ENCODE data around the gene GSTP1. TPM values are rescaled to one million over a fixed set of nuclear protein-coding genes. Genes with fewer than 3 reads are reported as not detected.

The GSTP1 gene
- total RNA-seq, 2 experiments from 2014 or later = 1,139 to 1,604 TPM

GRCh38 chr11:67635231-67635521 lies 51.6 kb downstream of the GSTP1 start:
- Histone ChIP-seq H2AFZ (ENCODE audit: low read length) (no peak overlapping the region), H3K4me1 (ENCODE audit: insufficient read depth, low read length, poor library complexity, severe bottlenecking) (peaks cover 16% of the 10 kb centered on the region), H3K9me2 (ENCODE audit: insufficient read depth, low read length) (no peaks in the 10 kb centered on the region), H4K20me1 (ENCODE audit: insufficient read depth, low read length) (no peaks in the 10 kb centered on the region; the same call in 1 of the 2 replicates), H3K79me2 (ENCODE audit: insufficient read depth, low read depth, low read length) (no peaks in the 10 kb centered on the region), H3K4me3 (ENCODE audit: low read depth, low read length, poor library complexity, severe bottlenecking) (no peak overlapping the region), H3K27ac (ENCODE audit: low read depth, low read length, poor library complexity, severe bottlenecking) (no peak overlapping the region), H3K9me3 (ENCODE audit: low read length) (no peaks in the 10 kb centered on the region), H3K4me2 (ENCODE audit: low read length) (no peak overlapping the region), H3K36me3 (ENCODE audit: insufficient read depth, low read length) (no peaks in the 10 kb centered on the region)
- TF ChIP-seq, protein P1, sequence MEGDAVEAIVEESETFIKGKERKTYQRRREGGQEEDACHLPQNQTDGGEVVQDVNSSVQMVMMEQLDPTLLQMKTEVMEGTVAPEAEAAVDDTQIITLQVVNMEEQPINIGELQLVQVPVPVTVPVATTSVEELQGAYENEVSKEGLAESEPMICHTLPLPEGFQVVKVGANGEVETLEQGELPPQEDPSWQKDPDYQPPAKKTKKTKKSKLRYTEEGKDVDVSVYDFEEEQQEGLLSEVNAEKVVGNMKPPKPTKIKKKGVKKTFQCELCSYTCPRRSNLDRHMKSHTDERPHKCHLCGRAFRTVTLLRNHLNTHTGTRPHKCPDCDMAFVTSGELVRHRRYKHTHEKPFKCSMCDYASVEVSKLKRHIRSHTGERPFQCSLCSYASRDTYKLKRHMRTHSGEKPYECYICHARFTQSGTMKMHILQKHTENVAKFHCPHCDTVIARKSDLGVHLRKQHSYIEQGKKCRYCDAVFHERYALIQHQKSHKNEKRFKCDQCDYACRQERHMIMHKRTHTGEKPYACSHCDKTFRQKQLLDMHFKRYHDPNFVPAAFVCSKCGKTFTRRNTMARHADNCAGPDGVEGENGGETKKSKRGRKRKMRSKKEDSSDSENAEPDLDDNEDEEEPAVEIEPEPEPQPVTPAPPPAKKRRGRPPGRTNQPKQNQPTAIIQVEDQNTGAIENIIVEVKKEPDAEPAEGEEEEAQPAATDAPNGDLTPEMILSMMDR (conservative IDR thresholded peaks at IDR 0.05; ENCODE audit: low read length) = no peak
- no peak for TF ChIP-seq EZH2phosphoT487 (IDR thresholded peaks at IDR 0.05; ENCODE audit: borderline replicate concordance, low read depth, low read length)
- no peak for DNase-seq (ENCODE audit: low spot score)
- BruUV-seq (replicated peaks) = no TSS peak
- intact Hi-C loops (cut with micrococcal nuclease; ENCODE audit: unreplicated experiment) = no loop called here
- CTCF ChIA-PET (ENCODE audit: unreplicated experiment) = interaction anchor here (0.7 kb wide), 1 partner anchor 56 kb away, joined by 3 read pairs; no protein-coding TSS in a partner anchor
- POLR2A ChIA-PET = interaction anchor here (0.6 to 1.6 kb wide), 5 partner anchors 12 to 820 kb away, joined by 3 to 6 read pairs (median 4); no protein-coding TSS in a partner anchor

Small RNA genes within 50 kb of the gene (small RNA-seq; reads per million reads assigned to genes)
- not detected for gene AP003385.3

Other genes with a start within 250 kb of the GSTP1 start
- 146 and 153 TPM in 2 replicates for gene POLD4, start 230.3 kb upstream of the GSTP1 start, total RNA-seq (2014; rRNA removed; shearing (Covaris generic))
- 160 and 171 TPM in 2 replicates for gene POLD4, start 230.3 kb upstream of the GSTP1 start, total RNA-seq (2022)
- 0.35 and 0.67 TPM in 2 replicates for gene CLCF1, start 210.2 kb upstream of the GSTP1 start, total RNA-seq (2014; rRNA removed; shearing (Covaris generic))
- gene CLCF1, start 210.2 kb upstream of the GSTP1 start, total RNA-seq (2022) = 0.34 TPM in 1 of 2 replicates, not detected in the other
- 30.1 and 51.0 TPM in 2 replicates for gene RAD9A, start 191.8 kb upstream of the GSTP1 start, total RNA-seq (2014; rRNA removed; shearing (Covaris generic))
- 62.2 and 71.1 TPM in 2 replicates for gene RAD9A, start 191.8 kb upstream of the GSTP1 start, total RNA-seq (2022)
- 248 and 311 TPM in 2 replicates for gene PPP1CA, start 182.0 kb upstream of the GSTP1 start, total RNA-seq (2014; rRNA removed; shearing (Covaris generic))
- gene PPP1CA, start 182.0 kb upstream of the GSTP1 start, total RNA-seq (2022) = 210 and 219 TPM in 2 replicates
- gene TBC1D10C, start 179.7 kb upstream of the GSTP1 start, total RNA-seq (2014; rRNA removed; shearing (Covaris generic)) = 105 and 124 TPM in 2 replicates
- gene TBC1D10C, start 179.7 kb upstream of the GSTP1 start, total RNA-seq (2022) = 108 and 117 TPM in 2 replicates
- 0.06 and 0.15 TPM in 2 replicates for gene CARNS1, start 168.1 kb upstream of the GSTP1 start, total RNA-seq (2014; rRNA removed; shearing (Covaris generic))
- 0.21 and 0.41 TPM in 2 replicates for gene CARNS1, start 168.1 kb upstream of the GSTP1 start, total RNA-seq (2022)
- gene RPS6KB2, start 155.3 kb upstream of the GSTP1 start, total RNA-seq (2014; rRNA removed; shearing (Covaris generic)) = 51.1 and 69.4 TPM in 2 replicates
- 48.3 and 54.9 TPM in 2 replicates for gene RPS6KB2, start 155.3 kb upstream of the GSTP1 start, total RNA-seq (2022)
- gene PTPRCAP, start 146.1 kb upstream of the GSTP1 start, total RNA-seq (2014; rRNA removed; shearing (Covaris generic)) = 175 and 212 TPM in 2 replicates
- 101 and 129 TPM in 2 replicates for gene PTPRCAP, start 146.1 kb upstream of the GSTP1 start, total RNA-seq (2022)
- gene CORO1B, start 140.3 kb upstream of the GSTP1 start, total RNA-seq (2014; rRNA removed; shearing (Covaris generic)) = 48.0 and 55.3 TPM in 2 replicates
- 85.3 and 87.4 TPM in 2 replicates for gene CORO1B, start 140.3 kb upstream of the GSTP1 start, total RNA-seq (2022)
- gene GPR152, start 131.1 kb upstream of the GSTP1 start, total RNA-seq (2014; rRNA removed; shearing (Covaris generic)) = not detected in 2 replicates
- not detected in 2 replicates for gene GPR152, start 131.1 kb upstream of the GSTP1 start, total RNA-seq (2022)
- 3.0 and 3.1 TPM in 2 replicates for gene CABP4, start 128.5 kb upstream of the GSTP1 start, total RNA-seq (2014; rRNA removed; shearing (Covaris generic))
- gene CABP4, start 128.5 kb upstream of the GSTP1 start, total RNA-seq (2022) = 11.5 and 11.8 TPM in 2 replicates
- gene TMEM134, start 114.6 kb upstream of the GSTP1 start, total RNA-seq (2014; rRNA removed; shearing (Covaris generic)) = 26.8 and 38.8 TPM in 2 replicates
- 76.9 and 86.9 TPM in 2 replicates for gene TMEM134, start 114.6 kb upstream of the GSTP1 start, total RNA-seq (2022)
- 123 and 125 TPM in 2 replicates for gene AIP, start 100.8 kb upstream of the GSTP1 start, total RNA-seq (2014; rRNA removed; shearing (Covaris generic))
- 112 and 116 TPM in 2 replicates for gene AIP, start 100.8 kb upstream of the GSTP1 start, total RNA-seq (2022)
- 37.2 and 43.5 TPM in 2 replicates for gene PITPNM1, start 78.4 kb upstream of the GSTP1 start, total RNA-seq (2014; rRNA removed; shearing (Covaris generic))
- gene PITPNM1, start 78.4 kb upstream of the GSTP1 start, total RNA-seq (2022) = 45.6 and 51.3 TPM in 2 replicates
- 57.0 and 71.5 TPM in 2 replicates for gene CDK2AP2, start 75.7 kb upstream of the GSTP1 start, total RNA-seq (2014; rRNA removed; shearing (Covaris generic))
- 83.9 and 90.2 TPM in 2 replicates for gene CDK2AP2, start 75.7 kb upstream of the GSTP1 start, total RNA-seq (2022)
- not detected in 2 replicates for gene CABP2, start 60.4 kb upstream of the GSTP1 start, total RNA-seq (2014; rRNA removed; shearing (Covaris generic))
- gene CABP2, start 60.4 kb upstream of the GSTP1 start, total RNA-seq (2022) = not detected in 2 replicates
- gene NDUFV1, start 23.1 kb downstream of the GSTP1 start, total RNA-seq (2014; rRNA removed; shearing (Covaris generic)) = 257 and 283 TPM in 2 replicates
- gene NDUFV1, start 23.1 kb downstream of the GSTP1 start, total RNA-seq (2022) = 294 and 335 TPM in 2 replicates
- gene NUDT8, start 46.1 kb downstream of the GSTP1 start, total RNA-seq (2014; rRNA removed; shearing (Covaris generic)) = 14.4 and 20.4 TPM in 2 replicates
- 31.7 and 35.4 TPM in 2 replicates for gene NUDT8, start 46.1 kb downstream of the GSTP1 start, total RNA-seq (2022)
- 2.4 and 4.3 TPM in 2 replicates for gene TBX10, start 56.0 kb downstream of the GSTP1 start, total RNA-seq (2014; rRNA removed; shearing (Covaris generic))
- 5.3 and 5.7 TPM in 2 replicates for gene TBX10, start 56.0 kb downstream of the GSTP1 start, total RNA-seq (2022)
- gene ACY3, start 66.9 kb downstream of the GSTP1 start, total RNA-seq (2014; rRNA removed; shearing (Covaris generic)) = 17.1 and 25.6 TPM in 2 replicates
- gene ACY3, start 66.9 kb downstream of the GSTP1 start, total RNA-seq (2022) = 45.1 and 54.4 TPM in 2 replicates
- 1.5 and 2.9 TPM in 2 replicates for gene ALDH3B2, start 90.8 kb downstream of the GSTP1 start, total RNA-seq (2014; rRNA removed; shearing (Covaris generic))
- 8.0 and 8.3 TPM in 2 replicates for gene ALDH3B2, start 90.8 kb downstream of the GSTP1 start, total RNA-seq (2022)

Data from OCI-LY7 (cell line).